GM12872 (cell line): ENCODE data around the gene MRPL20.

ENCODE experiments used
- TF ChIP-seq, protein P1 (sequence below): IDR thresholded peaks from 3 replicates; pipeline ENCODE4 v1.5.1; 2011; ENCODE audit warnings: low read depth, mild to moderate bottlenecking, low read length, moderate library complexity; ENCODE audit not compliant: insufficient read depth

MRPL20 gene

DNA sequence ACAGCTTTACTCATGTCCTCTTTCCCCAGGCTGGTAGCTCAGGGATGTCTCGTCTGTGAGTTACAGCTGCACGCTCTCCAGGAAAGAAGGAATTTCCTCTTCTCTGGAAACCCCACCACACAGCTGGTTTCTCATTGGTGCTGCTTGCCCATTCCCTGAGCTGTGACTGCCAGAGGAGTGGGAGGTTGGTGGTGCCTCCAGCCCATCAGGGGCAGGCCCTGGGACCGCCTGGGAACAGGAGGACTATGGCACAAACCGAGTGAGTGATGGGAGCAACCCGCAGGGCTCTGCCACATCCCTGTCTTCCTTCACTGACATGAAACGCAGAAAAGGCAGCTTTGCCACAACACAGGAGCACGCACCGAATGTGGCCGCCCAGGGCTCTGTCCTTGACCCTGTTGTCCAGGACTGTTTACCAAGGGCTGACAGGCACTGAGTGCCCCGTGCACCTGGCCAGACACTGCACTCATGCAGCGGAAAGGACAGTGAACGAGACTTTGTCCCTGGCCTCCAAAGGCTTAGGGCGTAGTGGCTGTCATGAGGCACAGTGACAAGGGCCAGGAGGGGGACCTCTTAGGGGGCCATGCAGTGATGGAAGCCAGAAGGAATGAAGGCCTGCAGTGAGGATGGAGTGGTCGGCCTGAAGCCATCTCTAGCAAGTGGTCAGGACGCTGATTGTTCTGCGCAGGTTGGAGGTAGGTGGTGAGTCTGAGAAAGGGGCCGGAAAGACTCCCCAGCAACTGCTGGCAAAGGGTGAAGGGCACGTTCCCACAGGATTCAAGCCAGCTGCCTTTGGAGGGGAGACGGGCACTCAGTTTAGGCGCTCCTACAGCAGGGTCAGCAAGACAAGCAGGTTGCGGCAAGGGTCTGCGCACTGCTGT lies 6.3 kb downstream of the MRPL20 start:
- TF ChIP-seq, protein P1, sequence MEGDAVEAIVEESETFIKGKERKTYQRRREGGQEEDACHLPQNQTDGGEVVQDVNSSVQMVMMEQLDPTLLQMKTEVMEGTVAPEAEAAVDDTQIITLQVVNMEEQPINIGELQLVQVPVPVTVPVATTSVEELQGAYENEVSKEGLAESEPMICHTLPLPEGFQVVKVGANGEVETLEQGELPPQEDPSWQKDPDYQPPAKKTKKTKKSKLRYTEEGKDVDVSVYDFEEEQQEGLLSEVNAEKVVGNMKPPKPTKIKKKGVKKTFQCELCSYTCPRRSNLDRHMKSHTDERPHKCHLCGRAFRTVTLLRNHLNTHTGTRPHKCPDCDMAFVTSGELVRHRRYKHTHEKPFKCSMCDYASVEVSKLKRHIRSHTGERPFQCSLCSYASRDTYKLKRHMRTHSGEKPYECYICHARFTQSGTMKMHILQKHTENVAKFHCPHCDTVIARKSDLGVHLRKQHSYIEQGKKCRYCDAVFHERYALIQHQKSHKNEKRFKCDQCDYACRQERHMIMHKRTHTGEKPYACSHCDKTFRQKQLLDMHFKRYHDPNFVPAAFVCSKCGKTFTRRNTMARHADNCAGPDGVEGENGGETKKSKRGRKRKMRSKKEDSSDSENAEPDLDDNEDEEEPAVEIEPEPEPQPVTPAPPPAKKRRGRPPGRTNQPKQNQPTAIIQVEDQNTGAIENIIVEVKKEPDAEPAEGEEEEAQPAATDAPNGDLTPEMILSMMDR: no peak

DNA sequence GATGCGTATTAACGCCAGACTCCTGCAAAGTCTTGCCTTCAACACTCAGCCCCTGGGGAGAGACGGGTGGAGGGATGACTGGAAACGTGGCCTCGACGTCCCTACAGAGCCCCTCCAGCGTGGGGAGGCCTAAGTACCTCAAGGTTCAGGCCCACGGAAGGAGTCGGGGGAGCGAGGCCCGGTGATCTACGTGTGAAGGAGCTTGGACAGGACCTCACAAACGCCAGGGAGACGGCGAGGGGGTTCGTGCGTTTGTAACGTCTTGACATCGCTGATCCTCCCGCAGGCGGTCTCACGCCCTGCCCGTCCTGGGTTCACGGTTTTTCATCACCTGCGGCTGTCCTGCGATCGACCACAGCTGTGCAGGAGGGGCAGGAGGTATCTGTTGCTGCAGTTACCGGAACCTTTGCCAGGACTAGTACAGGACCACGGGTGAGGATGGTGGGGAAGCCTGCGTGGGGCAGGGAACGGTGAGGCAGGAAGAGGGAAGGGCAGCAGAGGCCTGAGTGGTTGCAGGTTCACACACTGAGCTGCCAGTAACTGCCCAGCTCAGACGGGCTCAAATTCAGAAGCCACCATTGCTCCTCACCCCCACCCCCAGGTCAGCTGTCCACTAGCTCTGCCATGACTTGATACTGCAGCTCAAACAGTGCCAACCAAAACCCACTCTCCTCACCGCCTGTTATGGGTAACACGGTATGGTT lies 7.1 kb downstream of the MRPL20 start:
- TF ChIP-seq, protein P1: no peak

DNA sequence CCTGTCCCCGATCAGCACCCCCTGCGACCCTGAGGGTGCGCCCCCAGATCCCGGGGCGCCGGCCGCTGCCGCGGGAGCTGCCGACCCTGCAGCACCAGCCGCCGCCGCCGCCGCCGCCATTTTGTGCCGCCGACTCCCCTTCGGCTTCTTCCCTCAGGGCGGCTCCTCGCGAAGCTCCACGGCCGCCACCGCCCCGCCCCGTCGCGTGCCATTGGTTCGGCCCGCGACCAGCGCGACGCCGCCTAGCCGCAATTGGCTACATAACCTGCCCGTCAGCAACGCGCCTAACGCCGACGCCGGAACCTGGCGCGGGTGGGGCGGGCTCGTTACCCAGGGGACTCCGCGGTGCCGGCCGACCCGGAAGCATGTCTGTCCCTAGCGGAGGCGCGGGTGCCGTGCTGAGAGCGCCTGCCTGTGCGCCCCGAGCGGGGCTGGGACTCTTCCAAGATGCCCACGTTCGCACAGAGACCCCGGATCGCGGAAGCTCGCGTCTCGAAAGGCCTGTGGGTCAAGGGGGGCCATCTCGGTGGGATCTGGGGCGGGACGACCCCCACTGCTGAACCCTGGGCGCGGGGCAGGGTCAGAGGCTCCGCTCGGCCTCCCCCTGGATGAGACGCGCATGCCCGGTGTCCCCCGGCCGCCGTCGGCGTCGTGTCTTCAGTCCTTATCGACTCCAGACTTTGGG lies 7.8 kb downstream of the MRPL20 start, which contains the start of gene CCNL2:
Gene CCNL2 (minus strand): TSS at position 149 of the 685 bp plus-strand sequence. CDS start 29 bp downstream, at position 120.
- TF ChIP-seq, protein P1: peak; percentile 60

DNA sequence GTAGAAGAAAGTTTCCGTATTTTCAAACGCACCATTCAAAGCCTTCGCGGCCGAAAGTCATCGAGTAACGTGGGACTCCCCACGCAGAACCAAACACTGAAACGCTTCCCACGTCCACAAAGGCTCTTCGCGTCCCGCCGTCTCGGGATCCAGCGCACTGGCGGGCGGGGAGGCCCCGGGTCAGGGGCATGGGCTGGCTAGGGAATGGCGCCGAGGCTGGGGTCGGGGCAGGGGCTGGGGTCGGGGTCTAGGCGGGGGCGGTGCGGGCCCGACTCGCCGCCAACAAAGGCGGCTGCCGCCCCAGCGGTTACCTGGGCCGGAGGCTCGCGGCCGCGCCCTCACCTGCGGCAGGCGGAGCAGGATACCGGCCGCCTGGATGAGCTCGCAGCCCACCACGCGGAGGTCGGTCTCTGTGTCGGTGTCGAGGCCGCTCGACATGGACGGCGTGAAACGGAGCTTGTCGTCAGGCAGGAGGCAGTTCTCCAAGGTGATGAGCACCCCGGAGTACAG lies 8.4 kb downstream of the MRPL20 start:
- TF ChIP-seq, protein P1: no peak

DNA sequence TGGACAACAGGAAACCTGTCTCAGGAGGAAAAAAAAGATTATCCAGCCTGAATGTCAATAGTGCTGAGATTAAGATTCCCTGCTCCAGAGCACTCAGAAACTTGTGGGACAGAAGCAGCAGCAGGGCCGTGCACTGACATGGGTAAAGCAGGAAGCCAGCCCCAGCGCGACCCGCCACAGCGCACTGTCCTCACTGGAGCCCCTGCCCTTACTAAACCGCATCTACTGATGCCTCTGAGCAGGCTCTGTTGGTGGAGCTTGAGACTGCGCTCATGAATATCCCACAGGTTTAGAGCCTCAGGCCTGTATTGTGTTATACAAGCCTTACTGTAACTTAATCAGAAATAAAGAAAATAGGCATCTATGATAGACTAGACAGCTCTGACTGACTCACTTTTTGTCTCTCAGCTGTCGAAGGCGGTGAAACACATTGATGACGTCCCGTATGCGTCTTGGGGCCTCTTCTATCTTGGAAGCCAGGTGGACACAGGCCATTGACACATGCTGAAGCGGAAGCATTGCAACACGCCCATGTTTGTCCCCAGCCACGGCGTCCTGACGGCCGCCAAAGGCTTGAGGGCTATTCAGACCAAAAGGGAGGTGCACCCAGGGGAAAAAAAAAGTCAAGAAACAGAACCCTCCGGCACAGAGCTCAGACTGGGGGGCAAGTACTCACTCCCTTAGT lies 9.1 kb downstream of the MRPL20 start:
- TF ChIP-seq, protein P1: no peak

DNA sequence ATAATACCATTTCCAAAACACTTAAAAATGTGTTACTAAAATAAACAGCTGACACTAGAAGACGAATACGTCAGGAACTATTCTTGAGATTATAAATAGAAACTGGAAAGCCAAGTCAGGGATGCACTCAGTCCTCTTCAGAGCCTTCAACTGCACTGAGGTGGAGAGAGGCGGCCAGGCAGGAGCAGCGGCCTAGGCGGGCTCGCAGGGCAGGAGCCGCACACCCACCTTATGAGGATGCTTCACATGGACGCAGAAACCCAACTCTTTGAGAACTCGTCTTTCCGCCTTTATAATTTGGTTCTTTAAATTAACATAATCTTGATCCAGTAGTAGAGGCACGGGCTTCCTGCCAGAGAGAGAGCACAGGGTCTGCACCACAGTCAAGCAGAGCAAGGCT lies 11.9 kb downstream of the MRPL20 start:
- TF ChIP-seq, protein P1: no peak

DNA sequence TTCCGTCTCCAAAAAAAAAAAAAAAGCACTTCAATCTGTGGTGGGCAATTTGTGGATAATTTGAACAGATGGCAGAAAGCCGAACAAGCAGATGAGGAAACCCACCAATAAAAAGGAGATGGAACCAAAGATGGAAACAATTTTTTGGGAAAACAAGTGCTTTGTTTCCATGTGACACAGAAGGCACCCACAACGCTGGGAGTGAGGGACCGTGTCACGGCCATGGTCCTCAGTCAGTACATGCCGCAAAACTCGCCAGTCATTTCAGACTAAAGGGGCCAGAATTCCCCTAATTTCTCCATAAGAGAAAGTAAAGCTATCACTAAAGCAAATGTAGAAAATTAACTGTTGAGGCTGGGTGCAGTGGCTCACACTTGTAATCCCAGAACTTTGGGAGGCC lies 13.0 kb downstream of the MRPL20 start:
- TF ChIP-seq, protein P1: no peak
